ENCODE data around the gene KRTAP4-12. TPM values are rescaled to one million over a fixed set of nuclear protein-coding genes. Genes with fewer than 3 reads are reported as not detected.
"Not testable (repeated sequence)": the region's sequence is repeated elsewhere in the genome, so short reads cannot be mapped to it uniquely, and the experiment has no call there.

KRTAP4-12 gene
- total RNA-seq, 2 donors from 2014 or later: not detected

DNA sequence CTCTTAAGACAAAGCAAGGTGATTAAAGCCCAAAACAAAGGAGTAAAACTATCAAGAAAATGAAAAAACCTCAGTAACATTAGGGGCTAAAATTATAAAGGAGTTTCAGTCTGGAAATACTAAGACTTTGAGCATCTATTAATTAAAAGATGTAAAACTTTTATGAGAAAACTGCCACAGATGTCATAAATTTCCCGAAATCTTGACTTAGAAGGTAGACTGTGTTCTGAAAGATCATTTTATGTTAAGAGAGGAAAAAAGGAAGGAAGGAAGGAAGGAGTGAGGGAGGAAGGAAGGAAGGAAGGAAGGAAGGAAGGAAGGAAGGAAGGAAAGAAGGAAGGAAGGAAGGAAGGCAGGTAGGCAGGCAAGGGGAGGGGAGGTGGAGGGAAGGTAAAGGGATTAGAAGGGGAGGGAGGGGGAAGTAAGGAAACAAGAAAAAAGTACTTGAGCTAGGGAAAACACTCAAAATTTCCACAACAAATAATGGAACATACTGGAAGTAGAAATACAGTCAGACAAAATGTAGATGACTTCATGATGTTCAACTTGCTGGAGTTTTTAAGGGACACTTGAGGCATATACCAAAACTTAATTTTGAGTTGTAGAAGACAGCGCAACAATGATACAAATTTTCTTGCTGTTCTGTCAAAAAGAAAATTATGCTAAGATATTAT, 23.7 kb upstream of the KRTAP4-12 start:
- Histone ChIP-seq H3K27me3 (replicated peaks; ENCODE audit: insufficient read depth) (no peaks in the 10 kb centered on the region), H3K36me3 (no peaks in the 10 kb centered on the region), H3K9me3 (no peaks in the 10 kb centered on the region), H3K4me3 (no peak overlapping the region), H3K4me1 (replicated peaks) (no peaks in the 10 kb centered on the region), H3K27ac (no peak overlapping the region)
- no peak for DNase-seq (ENCODE audit: low spot score)
- TF ChIP-seq, protein P1, sequence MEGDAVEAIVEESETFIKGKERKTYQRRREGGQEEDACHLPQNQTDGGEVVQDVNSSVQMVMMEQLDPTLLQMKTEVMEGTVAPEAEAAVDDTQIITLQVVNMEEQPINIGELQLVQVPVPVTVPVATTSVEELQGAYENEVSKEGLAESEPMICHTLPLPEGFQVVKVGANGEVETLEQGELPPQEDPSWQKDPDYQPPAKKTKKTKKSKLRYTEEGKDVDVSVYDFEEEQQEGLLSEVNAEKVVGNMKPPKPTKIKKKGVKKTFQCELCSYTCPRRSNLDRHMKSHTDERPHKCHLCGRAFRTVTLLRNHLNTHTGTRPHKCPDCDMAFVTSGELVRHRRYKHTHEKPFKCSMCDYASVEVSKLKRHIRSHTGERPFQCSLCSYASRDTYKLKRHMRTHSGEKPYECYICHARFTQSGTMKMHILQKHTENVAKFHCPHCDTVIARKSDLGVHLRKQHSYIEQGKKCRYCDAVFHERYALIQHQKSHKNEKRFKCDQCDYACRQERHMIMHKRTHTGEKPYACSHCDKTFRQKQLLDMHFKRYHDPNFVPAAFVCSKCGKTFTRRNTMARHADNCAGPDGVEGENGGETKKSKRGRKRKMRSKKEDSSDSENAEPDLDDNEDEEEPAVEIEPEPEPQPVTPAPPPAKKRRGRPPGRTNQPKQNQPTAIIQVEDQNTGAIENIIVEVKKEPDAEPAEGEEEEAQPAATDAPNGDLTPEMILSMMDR (IDR thresholded peaks at IDR 0.05): no peak
- no peak for TF ChIP-seq POLR2A (IDR thresholded peaks at IDR 0.05)
- intact Hi-C loops (cut with DNase I): no loop called here
- 81% methylated on average over 2 of the region's 2 CpGs for WGBS

DNA sequence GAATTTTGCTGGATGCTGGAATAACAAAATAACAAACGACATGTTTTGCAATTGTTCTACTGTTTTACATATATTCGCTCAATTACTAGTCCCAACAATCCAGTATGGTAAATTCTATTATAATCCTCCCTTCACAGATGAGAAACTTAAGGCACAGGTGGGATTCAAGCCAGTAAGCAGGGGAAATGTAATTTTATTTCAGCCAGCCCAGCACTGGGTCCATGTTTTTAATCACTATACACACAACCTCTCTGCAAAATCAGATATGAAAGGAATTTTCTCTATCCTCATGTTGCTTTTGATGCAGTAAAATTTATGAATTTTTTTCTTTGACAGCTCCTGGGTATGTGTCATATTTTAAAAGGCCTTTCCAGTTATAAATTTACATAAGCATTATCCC, 21.3 kb upstream of the KRTAP4-12 start:
- intact Hi-C loops (cut with DNase I): no loop called here
- DNase-seq (ENCODE audit: low spot score): no peak
- 93% methylated on average over 2 of the region's 2 CpGs for WGBS
- Histone ChIP-seq H3K27me3 (replicated peaks; ENCODE audit: insufficient read depth) (no peaks in the 10 kb centered on the region), H3K27ac (no peak overlapping the region), H3K4me1 (replicated peaks) (no peaks in the 10 kb centered on the region), H3K9me3 (no peaks in the 10 kb centered on the region), H3K36me3 (no peaks in the 10 kb centered on the region), H3K4me3 (no peak overlapping the region)
- TF ChIP-seq POLR2AphosphoS5 (IDR thresholded peaks at IDR 0.05) (no peak), POLR2A (IDR thresholded peaks at IDR 0.05) (no peak)
- TF ChIP-seq, protein P1 (IDR thresholded peaks at IDR 0.05): no peak

GRCh38 chr17:41144846-41145245, 20.9 kb upstream of the KRTAP4-12 start:
- Histone ChIP-seq H3K27ac (no peak overlapping the region), H3K27me3 (replicated peaks; ENCODE audit: insufficient read depth) (no peaks in the 10 kb centered on the region), H3K9me3 (no peaks in the 10 kb centered on the region), H3K36me3 (no peaks in the 10 kb centered on the region), H3K4me1 (replicated peaks) (no peaks in the 10 kb centered on the region), H3K4me3 (no peak overlapping the region)
- no peak for DNase-seq (ENCODE audit: low spot score)
- TF ChIP-seq, protein P1 (IDR thresholded peaks at IDR 0.05): no peak
- WGBS: 93% methylated on average over 1 of the region's 1 CpG
- intact Hi-C loops (cut with DNase I): no loop called here

GRCh38 chr17:41141361-41141760, 17.4 kb upstream of the KRTAP4-12 start:
- H3K36me3 ChIP-seq: no peaks in the 10 kb centered on the region
- intact Hi-C loops (cut with DNase I): no loop called here
- H3K27me3 ChIP-seq (replicated peaks; ENCODE audit: insufficient read depth): no peaks in the 10 kb centered on the region
- no peaks in the 10 kb centered on the region for H3K4me1 ChIP-seq (replicated peaks)
- TF ChIP-seq, protein P1 (IDR thresholded peaks at IDR 0.05): no peak
- TF ChIP-seq POLR2AphosphoS5 (IDR thresholded peaks at IDR 0.05): no peak
- no peak for TF ChIP-seq POLR2A (IDR thresholded peaks at IDR 0.05)
- H3K4me3 ChIP-seq: no peak overlapping the region
- no peaks in the 10 kb centered on the region for H3K9me3 ChIP-seq
- DNase-seq (ENCODE audit: low spot score): no peak
- H3K27ac ChIP-seq: no peak overlapping the region

- Histone ChIP-seq H3K27ac (no peak within 1 kb of the TSS), H3K36me3 (no peaks in the 10 kb centered on the region), H3K4me1 (replicated peaks) (no peaks in the 10 kb centered on the region), H3K27me3 (replicated peaks; ENCODE audit: insufficient read depth) (no peaks in the 10 kb centered on the region), H3K9me3 (no peaks in the 10 kb centered on the region), H3K4me3 (no peak within 1 kb of the TSS)
- no peak for TF ChIP-seq POLR2AphosphoS5 (IDR thresholded peaks at IDR 0.05)
- no peak for TF ChIP-seq POLR2A (IDR thresholded peaks at IDR 0.05)
- TF ChIP-seq, protein P1 (IDR thresholded peaks at IDR 0.05): no peak
- intact Hi-C loops (cut with DNase I): no loop called here
- DNase-seq (ENCODE audit: low spot score): no peak
- WGBS: 89% methylated on average over 6 of the region's 6 CpGs
These were observed 16.6 kb upstream of the KRTAP4-12 start, which contains the start of gene KRTAP4-6 for GRCh38 chr17:41140360-41141131. Gene KRTAP4-6 (minus strand): TSS chr17:41140544. CDS start chr17:41140487, 57 bp downstream.

DNA sequence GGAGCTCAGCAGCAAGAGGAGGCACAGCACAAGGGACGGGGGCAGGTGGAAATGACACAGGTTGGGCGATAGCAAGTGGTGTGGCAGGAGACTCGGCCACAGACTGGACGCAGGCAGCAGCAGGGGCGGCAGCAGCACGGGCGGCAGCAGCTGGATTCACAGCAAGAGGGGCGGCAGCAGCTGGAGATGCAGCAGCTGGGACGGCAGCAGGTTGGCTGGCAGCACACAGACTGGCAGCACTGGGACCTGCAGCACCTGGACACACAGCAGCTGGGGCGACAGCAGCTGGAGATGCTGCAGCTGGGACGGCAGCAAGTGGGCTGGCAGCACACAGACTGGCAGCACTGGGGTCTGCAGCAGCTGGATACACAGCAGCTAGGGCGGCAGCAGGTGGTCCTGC, 15.9 kb upstream of the KRTAP4-12 start:
- H3K9me3 ChIP-seq; intact Hi-C loops (cut with DNase I); H3K4me3 ChIP-seq; H3K4me1 ChIP-seq (replicated peaks); H3K27me3 ChIP-seq (replicated peaks; ENCODE audit: insufficient read depth); DNase-seq (ENCODE audit: low spot score); H3K36me3 ChIP-seq; H3K27ac ChIP-seq: not testable (repeated sequence)
- 87% methylated on average over 12 of the region's 12 CpGs for whole genome bisulfite sequencing
